WTC11 (cell line): ENCODE data around the gene CLDN20. TPM values are rescaled to one million over a fixed set of nuclear protein-coding genes. Genes with fewer than 3 reads are reported as not detected.

Source experiments
- ATAC-seq: fragments of 200-7000 bp; cut with Tn5 transposase; 2 replicates; pipeline ENCODE4 v1.10.0; 2021; ENCODE audit warnings: mild to moderate bottlenecking, moderate library complexity
- CTCF ChIA-PET: fragments of 300-600 bp; sonication (Branson Sonifier 250); formaldehyde crosslinking; loops from one replicate; lab custom pipeline; 2021; ENCODE audit warnings: antibody characterized with exemption; lab: Charles Lee
- POLR2A ChIA-PET: fragments of 350-600 bp; sonication (Branson Sonifier 250); formaldehyde crosslinking; loops from one replicate; lab custom pipeline; 2021; ENCODE audit warnings: antibody characterized with exemption; lab: Charles Lee
- DNase-seq: peaks from one replicate; pipeline ENCODE4 v3.0.0; 2021; ENCODE audit warnings: low spot score
- H3K27ac Mint-ChIP-seq: 2 replicates; pipeline ENCODE4 v1.8.0; 2021; ENCODE audit warnings: mixed read lengths
- H3K27me3 Mint-ChIP-seq: 2 replicates; pipeline ENCODE4 v1.8.0; 2021; ENCODE audit warnings: low read depth, mild to moderate bottlenecking, moderate library complexity, mixed read lengths
- H3K36me3 Mint-ChIP-seq: 2 replicates; pipeline ENCODE4 v1.8.0; 2021; ENCODE audit warnings: mixed read lengths
- H3K4me1 Mint-ChIP-seq: 2 replicates; pipeline ENCODE4 v1.8.0; 2022; ENCODE audit warnings: mixed read lengths
- H3K4me3 Mint-ChIP-seq: 2 replicates; pipeline ENCODE4 v1.8.0; 2021; ENCODE audit warnings: mild to moderate bottlenecking, moderate library complexity, mixed read lengths
- H3K9me3 Mint-ChIP-seq: 2 replicates; pipeline ENCODE4 v1.8.0; 2021; ENCODE audit warnings: mixed read lengths
- CBFB ChIP-seq: sonication (generic); formaldehyde crosslinking; IDR thresholded peaks from 2 replicates; pipeline ENCODE4 v1.8.1; 2022; ENCODE audit warnings: mild to moderate bottlenecking, low read depth, missing genetic modification reagents
- CREM ChIP-seq: sonication (generic); formaldehyde crosslinking; IDR thresholded peaks from 2 replicates; pipeline ENCODE4 v1.8.1; 2022; ENCODE audit warnings: mild to moderate bottlenecking, missing genetic modification reagents, moderate library complexity
- CTCF ChIP-seq: fragments of 200-600 bp; IDR thresholded peaks from 2 replicates; pipeline ENCODE4 v1.8.0; 2022; ENCODE audit warnings: antibody characterized with exemption
- ELF4 ChIP-seq: sonication (generic); formaldehyde crosslinking; IDR thresholded peaks from 2 replicates; pipeline ENCODE4 v1.8.1; 2022; ENCODE audit warnings: low read depth, mild to moderate bottlenecking, moderate library complexity, missing genetic modification reagents
- FOXJ3 ChIP-seq: sonication (generic); formaldehyde crosslinking; IDR thresholded peaks from 2 replicates; pipeline ENCODE4 v1.9.0; 2021; ENCODE audit warnings: missing genetic modification reagents, mild to moderate bottlenecking, borderline replicate concordance
- FOXK1 ChIP-seq: sonication (generic); formaldehyde crosslinking; IDR thresholded peaks from 2 replicates; pipeline ENCODE4 v1.8.0; 2022; ENCODE audit warnings: mild to moderate bottlenecking, moderate library complexity, missing genetic modification reagents
- JAZF1 ChIP-seq: fragments of 250-450 bp; sonication (Bioruptor Pico); IDR thresholded peaks from 2 replicates; pipeline ENCODE4 v1.9.0; 2021; ENCODE audit warnings: moderate library complexity, mild to moderate bottlenecking, inconsistent platforms
- MAX ChIP-seq: sonication (generic); formaldehyde crosslinking; IDR thresholded peaks from 2 replicates; pipeline ENCODE4 v1.8.0; 2022; ENCODE audit warnings: mild to moderate bottlenecking, missing genetic modification reagents
- NR1H2 ChIP-seq: sonication (generic); formaldehyde crosslinking; IDR thresholded peaks from 2 replicates; pipeline ENCODE4 v1.9.0; 2021; ENCODE audit warnings: mild to moderate bottlenecking, moderate library complexity, missing genetic modification reagents
- OVOL2 ChIP-seq: fragments of 250-450 bp; sonication (Bioruptor Pico); IDR thresholded peaks from 2 replicates; pipeline ENCODE4 v1.9.0; 2021; ENCODE audit warnings: mild to moderate bottlenecking, borderline replicate concordance
- PREB ChIP-seq: sonication (generic); formaldehyde crosslinking; IDR thresholded peaks from 2 replicates; pipeline ENCODE4 v1.8.1; 2022; ENCODE audit warnings: mild to moderate bottlenecking, missing genetic modification reagents, moderate library complexity, borderline replicate concordance
- SMAD3 ChIP-seq: sonication (generic); formaldehyde crosslinking; IDR thresholded peaks from 2 replicates; pipeline ENCODE4 v1.8.0; 2022; ENCODE audit warnings: missing genetic modification reagents, mild to moderate bottlenecking, borderline replicate concordance
- SMAD4 ChIP-seq: sonication (generic); formaldehyde crosslinking; IDR thresholded peaks from 2 replicates; pipeline ENCODE4 v1.8.0; 2022; ENCODE audit warnings: mild to moderate bottlenecking, missing genetic modification reagents
- USF1 ChIP-seq: sonication (generic); formaldehyde crosslinking; IDR thresholded peaks from 2 replicates; pipeline ENCODE4 v1.8.0; 2022; ENCODE audit warnings: mild to moderate bottlenecking, missing genetic modification reagents
- ZBTB21 ChIP-seq: sonication (generic); formaldehyde crosslinking; IDR thresholded peaks from 2 replicates; pipeline ENCODE4 v1.8.1; 2023; ENCODE audit warnings: mild to moderate bottlenecking, missing genetic modification reagents, borderline replicate concordance
- ZNF317 ChIP-seq: sonication (generic); formaldehyde crosslinking; IDR thresholded peaks from 2 replicates; pipeline ENCODE4 v1.8.1; 2023; ENCODE audit warnings: low read depth, mild to moderate bottlenecking, moderate library complexity, missing genetic modification reagents, borderline replicate concordance
- ZNF416 ChIP-seq: fragments of 250-450 bp; sonication (Bioruptor Pico); IDR thresholded peaks from 2 replicates; pipeline ENCODE4 v1.9.0; 2021; ENCODE audit warnings: mild to moderate bottlenecking, inconsistent platforms
- ZNF425 ChIP-seq: fragments of 250-450 bp; sonication (Bioruptor Pico); conservative IDR thresholded peaks from 2 replicates; pipeline ENCODE4 v1.9.0; 2021; ENCODE audit warnings: mild to moderate bottlenecking
- total RNA-seq: library from RNA; stranded (reverse); gene quantifications from 3 replicates; pipeline ENCODE4 v1.2.3, GENCODE V29; 2021
- TF ChIP-seq, protein P1 (sequence below): fragments of 250-450 bp; sonication (Bioruptor Pico); IDR thresholded peaks from 2 replicates; pipeline ENCODE4 v2.1.2; 2022; ENCODE audit warnings: mild to moderate bottlenecking, moderate library complexity
- TF ChIP-seq, protein P2 (sequence below): sonication (generic); formaldehyde crosslinking; IDR thresholded peaks from 2 replicates; pipeline ENCODE4 v1.8.0; 2023; ENCODE audit warnings: missing genetic modification reagents, mild to moderate bottlenecking, borderline replicate concordance

The CLDN20 gene
- total RNA-seq, 1 experiment from 2014 or later, result not detected

DNA sequence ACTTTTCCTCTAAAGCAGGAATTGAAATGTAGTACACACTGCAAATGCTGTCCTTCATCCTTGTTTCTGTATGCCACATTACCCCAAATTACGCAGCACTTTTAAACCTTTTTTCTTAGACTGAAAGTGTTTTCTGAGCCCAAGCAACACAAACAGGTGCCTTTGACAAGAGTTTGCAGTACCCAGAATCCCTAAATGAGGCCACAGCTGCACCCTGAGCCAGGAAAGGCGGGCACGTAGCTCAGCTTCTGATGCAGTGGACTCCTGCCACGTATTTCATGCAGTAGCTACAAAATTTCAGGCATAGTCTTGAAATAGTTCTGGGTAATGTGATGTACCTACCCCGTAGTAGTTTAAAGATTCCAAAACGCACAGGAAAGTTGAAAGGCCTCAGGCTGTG, 31.0 kb upstream of the CLDN20 start:
- no peak for DNase-seq
- H3K27ac Mint-ChIP-seq, result no peak overlapping the region
- no peak for ATAC-seq
- H3K4me3 Mint-ChIP-seq, result no peak overlapping the region
- H3K9me3 Mint-ChIP-seq, result peaks cover 33% of the 10 kb centered on the region
- H3K27me3 Mint-ChIP-seq, result peaks cover 3% of the 10 kb centered on the region; the same call in 1 of the 2 replicates
- TF ChIP-seq SMAD4 (CRISPR knock-in tag), result no peak
- TF ChIP-seq MAX, result no peak
- TF ChIP-seq FOXK1 (CRISPR knock-in tag), result no peak
- no peak for TF ChIP-seq ZNF425
- no peak for TF ChIP-seq FOXJ3 (CRISPR knock-in tag)
- no peak for TF ChIP-seq ZNF317 (CRISPR knock-in tag)
- TF ChIP-seq ZNF416 (CRISPR knock-in tag), result no peak
- TF ChIP-seq JAZF1 (CRISPR knock-in tag), result no peak
- TF ChIP-seq CREM (CRISPR knock-in tag), result no peak
- TF ChIP-seq USF1 (CRISPR knock-in tag), result no peak
- TF ChIP-seq NR1H2 (CRISPR knock-in tag), result no peak
- no peak for TF ChIP-seq OVOL2 (CRISPR knock-in tag)
- TF ChIP-seq PREB, result no peak
- TF ChIP-seq CTCF, result no peak
- TF ChIP-seq CBFB (CRISPR knock-in tag), result no peak
- TF ChIP-seq ELF4 (CRISPR knock-in tag), result no peak
- TF ChIP-seq SMAD3 (CRISPR knock-in tag), result no peak
- TF ChIP-seq, protein P1, sequence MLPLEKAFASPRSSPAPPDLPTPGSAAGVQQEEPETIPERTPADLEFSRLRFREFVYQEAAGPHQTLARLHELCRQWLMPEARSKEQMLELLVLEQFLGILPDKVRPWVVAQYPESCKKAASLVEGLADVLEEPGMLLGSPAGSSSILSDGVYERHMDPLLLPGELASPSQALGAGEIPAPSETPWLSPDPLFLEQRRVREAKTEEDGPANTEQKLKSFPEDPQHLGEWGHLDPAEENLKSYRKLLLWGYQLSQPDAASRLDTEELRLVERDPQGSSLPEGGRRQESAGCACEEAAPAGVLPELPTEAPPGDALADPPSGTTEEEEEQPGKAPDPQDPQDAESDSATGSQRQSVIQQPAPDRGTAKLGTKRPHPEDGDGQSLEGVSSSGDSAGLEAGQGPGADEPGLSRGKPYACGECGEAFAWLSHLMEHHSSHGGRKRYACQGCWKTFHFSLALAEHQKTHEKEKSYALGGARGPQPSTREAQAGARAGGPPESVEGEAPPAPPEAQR, result no peak
- TF ChIP-seq, protein P2, sequence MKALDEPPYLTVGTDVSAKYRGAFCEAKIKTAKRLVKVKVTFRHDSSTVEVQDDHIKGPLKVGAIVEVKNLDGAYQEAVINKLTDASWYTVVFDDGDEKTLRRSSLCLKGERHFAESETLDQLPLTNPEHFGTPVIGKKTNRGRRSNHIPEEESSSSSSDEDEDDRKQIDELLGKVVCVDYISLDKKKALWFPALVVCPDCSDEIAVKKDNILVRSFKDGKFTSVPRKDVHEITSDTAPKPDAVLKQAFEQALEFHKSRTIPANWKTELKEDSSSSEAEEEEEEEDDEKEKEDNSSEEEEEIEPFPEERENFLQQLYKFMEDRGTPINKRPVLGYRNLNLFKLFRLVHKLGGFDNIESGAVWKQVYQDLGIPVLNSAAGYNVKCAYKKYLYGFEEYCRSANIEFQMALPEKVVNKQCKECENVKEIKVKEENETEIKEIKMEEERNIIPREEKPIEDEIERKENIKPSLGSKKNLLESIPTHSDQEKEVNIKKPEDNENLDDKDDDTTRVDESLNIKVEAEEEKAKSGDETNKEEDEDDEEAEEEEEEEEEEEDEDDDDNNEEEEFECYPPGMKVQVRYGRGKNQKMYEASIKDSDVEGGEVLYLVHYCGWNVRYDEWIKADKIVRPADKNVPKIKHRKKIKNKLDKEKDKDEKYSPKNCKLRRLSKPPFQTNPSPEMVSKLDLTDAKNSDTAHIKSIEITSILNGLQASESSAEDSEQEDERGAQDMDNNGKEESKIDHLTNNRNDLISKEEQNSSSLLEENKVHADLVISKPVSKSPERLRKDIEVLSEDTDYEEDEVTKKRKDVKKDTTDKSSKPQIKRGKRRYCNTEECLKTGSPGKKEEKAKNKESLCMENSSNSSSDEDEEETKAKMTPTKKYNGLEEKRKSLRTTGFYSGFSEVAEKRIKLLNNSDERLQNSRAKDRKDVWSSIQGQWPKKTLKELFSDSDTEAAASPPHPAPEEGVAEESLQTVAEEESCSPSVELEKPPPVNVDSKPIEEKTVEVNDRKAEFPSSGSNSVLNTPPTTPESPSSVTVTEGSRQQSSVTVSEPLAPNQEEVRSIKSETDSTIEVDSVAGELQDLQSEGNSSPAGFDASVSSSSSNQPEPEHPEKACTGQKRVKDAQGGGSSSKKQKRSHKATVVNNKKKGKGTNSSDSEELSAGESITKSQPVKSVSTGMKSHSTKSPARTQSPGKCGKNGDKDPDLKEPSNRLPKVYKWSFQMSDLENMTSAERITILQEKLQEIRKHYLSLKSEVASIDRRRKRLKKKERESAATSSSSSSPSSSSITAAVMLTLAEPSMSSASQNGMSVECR (CRISPR knock-in tag), result no peak
- TF ChIP-seq ZBTB21 (CRISPR knock-in tag), result no peak
- H3K36me3 Mint-ChIP-seq, result peaks cover 40% of the 10 kb centered on the region
- CTCF ChIA-PET, result interaction anchor here (1.6 to 3.2 kb wide), 2 partner anchors 10 to 15 kb away, joined by 7 to 24 read pairs; no protein-coding TSS in a partner anchor
- H3K4me1 Mint-ChIP-seq, result peaks cover 16% of the 10 kb centered on the region
- POLR2A ChIA-PET, result no interaction called here
